Transverse colon (tissue), 4 donors: Measurements from ENCODE around the gene TTC22.

Experiments
- CTCF ChIP-seq, 5 experiments: fragments of 200-600 bp in 3 of 5; fragments of 450-650 bp in 2 of 5; sonication (generic) in 3 of 5; IDR thresholded peaks; 1 replicate in 2 of 5; 2 replicates in 3 of 5; pipeline ENCODE4 v1.5.1; 2016 to 2017; ENCODE audit warnings: antibody characterized with exemption in 5 of 5, inconsistent platforms in 3 of 5, mild to moderate bottlenecking in 2 of 5, moderate library complexity in 1 of 5
- EP300 ChIP-seq: sonication (generic); formaldehyde crosslinking; IDR thresholded peaks from one replicate; pipeline ENCODE4 v1.6.1; 2017; ENCODE audit warnings: antibody characterized with exemption, low read depth
- POLR2A ChIP-seq: fragments of 450-650 bp; IDR thresholded peaks from one replicate; pipeline ENCODE4 v1.6.1; 2016; ENCODE audit warnings: antibody characterized with exemption, mild to moderate bottlenecking, moderate library complexity
- POLR2AphosphoS5 ChIP-seq, 3 donors: sonication (generic); formaldehyde crosslinking; IDR thresholded peaks; one replicate each; pipeline ENCODE4 v1.6.1; 2016; ENCODE audit warnings: antibody characterized with exemption in 3 of 3

- TF ChIP-seq CTCF (IDR thresholded peaks at IDR 0.05) = no peak
- TF ChIP-seq POLR2AphosphoS5 (IDR thresholded peaks at IDR 0.05) = no peak
- TF ChIP-seq POLR2A = no peak
- no peak for TF ChIP-seq EP300
Measured at GRCh38 chr1:54787604-54788003, 13.5 kb downstream of the TTC22 start.
